Adrenal gland (tissue), 12 donors: ENCODE measurements around the gene IFNL3. TPM values are rescaled to one million over a fixed set of nuclear protein-coding genes. Genes with fewer than 3 reads are reported as not detected.
"Not testable (repeated sequence)": the region's sequence is repeated elsewhere in the genome, so short reads cannot be mapped to it uniquely, and the experiment has no call there.

Source experiments
- DNase-seq, 7 donors: peaks; one replicate each; pipeline ENCODE4 v3.0.0-alpha.2; 2019 to 2020
- H3K27ac ChIP-seq, 5 donors: fragments of 200-600 bp; sonication (generic) in 4 of 5; 1 replicate in 3 of 5; 2 replicates in 2 of 5; pipeline versions ENCODE4 v1.5.1 to v1.8.0; 2016 to 2020; ENCODE audit warnings: mild to moderate bottlenecking in 1 of 5
- H3K27me3 ChIP-seq: fragments of 200-600 bp; 2 replicates; pipeline ENCODE4 v1.8.0; 2021
- H3K36me3 ChIP-seq, 2 donors: fragments of 200-600 bp; replicated peaks in 1 of 2; 1 replicate in 1 of 2; 2 replicates in 1 of 2; pipeline versions ENCODE4 v1.5.1 to v1.8.0; 2018 to 2022
- H3K4me1 ChIP-seq, 2 donors: fragments of 200-600 bp; replicated peaks in 1 of 2; 1 replicate in 1 of 2; 2 replicates in 1 of 2; pipeline versions ENCODE4 v1.5.1 to v1.8.0; 2018 to 2021
- H3K4me3 ChIP-seq, 4 donors: fragments of 200-600 bp; sonication (generic) in 3 of 4; one replicate each; pipeline ENCODE4 v1.5.1; 2016 to 2018
- H3K9me3 ChIP-seq, 3 donors: fragments of 200-600 bp; sonication (generic) in 1 of 3; replicated peaks in 1 of 3; 1 replicate in 2 of 3; 2 replicates in 1 of 3; pipeline versions ENCODE4 v1.5.1 to v1.8.0; 2016 to 2021
- POLR2A ChIP-seq, 2 donors: fragments of 450-650 bp; IDR thresholded peaks; one replicate each; pipeline ENCODE4 v1.6.1; 2017; ENCODE audit warnings: antibody characterized with exemption in 2 of 2, mild to moderate bottlenecking in 2 of 2, moderate library complexity in 1 of 2
- WGBS, 4 donors: extraction: QIAGEN DNeasy Blood & Tissue Kit in 2 of 4; methylation state at CpG; one replicate each; pipeline versions ENCODE4 v1.1.5 to v1.1.7; 2013 to 2017; 5-methylcytosine and 5-hydroxymethylcytosine counted together
- intact Hi-C, 2 donors: fragments of 100-400 bp; cut with DNase I; formaldehyde crosslinking; loops; one replicate each; pipeline versions ENCODE4 v1.14.1 to v1.15.0; 2022 to 2023
- polyA plus RNA-seq, 3 donors: library from polyadenylated mRNA; stranded (reverse); fragments of 200-250 nt in 2 of 3; fragments of 350-450 nt in 1 of 3; fragmentation: Illumina TruSeq in 1 of 3; extraction: RNeasy Lipid Tissue Mini Kit (QIAGEN cat#74804) in 1 of 3; gene quantifications; one replicate each; pipeline ENCODE4 v1.2.3, GENCODE V29; 2013 to 2014
- total RNA-seq, 9 donors: library from RNA; depleted of rRNA in 4 of 9; stranded (reverse); fragments of >200 nt in 4 of 9; fragments of 120-200 nt in 1 of 9; fragmentation: NEBNext Ultra II Directional in 1 of 9; extraction: Animal tissue kit (Norgen Biotek cat#: 25700) in 1 of 9; gene quantifications; one replicate each; pipeline versions ENCODE4 v1.1.0 to v1.2.4, GENCODE V29; 2013 to 2023
- TF ChIP-seq, protein P1 (sequence below), 6 experiments: fragments of 450-650 bp in 4 of 6; fragments of 200-600 bp in 2 of 6; sonication (generic) in 1 of 6; IDR thresholded peaks; 1 replicate in 5 of 6; 2 replicates in 1 of 6; pipeline versions ENCODE4 v1.5.1 to v1.8.0; 2016 to 2021; ENCODE audit warnings: antibody characterized with exemption in 6 of 6, mild to moderate bottlenecking in 2 of 6, moderate library complexity in 1 of 6
- donor health status: healthy with polysubstance abuse.
- donor health status: Bipolar disorder and iron deficiency.
- donor health status: DM: yes; HTN: yes; CAD: no.
- donor health status: DM: no; HTN: no; CAD: no.
- donor health status: DM: no; HTN: no; CAD: no.
- donor health status: DM: yes; HTN: yes; CAD: no.

The IFNL3 gene
- total and polyA plus RNA-seq, 12 donors = not detected

DNA sequence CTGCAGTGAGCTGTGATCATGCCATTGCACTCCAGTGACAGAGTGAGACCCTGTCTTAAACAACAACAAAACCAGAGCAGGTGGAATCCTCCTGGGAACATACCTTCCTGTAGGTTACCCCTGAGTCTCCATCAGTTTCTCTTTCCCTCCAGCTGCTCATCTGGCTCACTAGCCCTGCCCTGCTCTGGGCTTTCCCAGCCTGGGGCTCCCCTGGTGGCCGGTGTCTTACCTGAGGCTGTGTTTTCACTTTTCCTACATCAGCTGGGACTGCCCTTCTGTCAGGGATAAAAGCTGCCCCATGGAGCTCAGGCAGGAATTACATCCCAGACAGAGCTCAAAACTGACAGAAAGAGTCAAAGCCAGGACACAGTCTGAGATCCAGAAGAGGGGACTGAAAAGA is 23.3 kb upstream of the IFNL3 start, which contains the start of gene IFNL2:
Gene IFNL2 (plus strand): TSS at position 312 of the 400 bp plus-strand sequence. CDS start 173 bp downstream, outside the sequence.
- H3K4me3 ChIP-seq, DNase-seq: not testable (repeated sequence)
- peaks cover 22% of the 10 kb centered on the region for H3K27me3 ChIP-seq

DNA sequence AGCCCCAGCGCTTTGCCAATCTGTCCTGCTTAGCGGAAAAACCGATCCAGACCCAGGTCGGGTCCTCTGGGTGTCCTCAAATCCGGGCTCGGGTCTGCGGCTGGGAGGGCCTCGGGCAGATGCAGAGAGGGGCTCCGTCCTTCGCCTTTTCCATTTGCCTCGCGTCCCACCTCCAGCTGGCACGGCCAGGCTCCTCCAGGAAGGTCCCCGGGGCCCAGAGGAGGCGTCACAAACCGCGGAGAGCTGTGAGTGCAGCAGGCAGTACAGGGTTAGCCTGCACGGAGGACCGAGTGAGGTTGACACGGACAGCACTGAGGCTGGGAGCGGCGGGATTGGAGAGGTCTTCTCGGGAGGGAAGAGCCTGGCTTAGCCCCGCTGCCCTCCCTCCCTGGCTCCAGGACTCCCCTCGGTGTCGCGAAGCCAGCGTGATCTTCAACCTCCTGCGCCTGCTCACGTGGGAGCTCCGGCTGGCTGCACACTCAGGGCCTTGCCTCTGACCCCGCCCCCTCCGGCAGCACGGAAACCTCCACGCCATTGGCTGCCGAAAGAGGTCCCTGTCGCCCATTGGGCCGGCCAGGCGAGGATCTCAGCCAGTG is 20.6 kb upstream of the IFNL3 start:
- peaks cover 44% of the 10 kb centered on the region for H3K27me3 ChIP-seq
- 59 to 68% (median 60%) methylated on average over 8 to 39 of the region's 39 CpGs for WGBS, 4 donors
- H3K4me1 ChIP-seq = no peaks in the 10 kb centered on the region
- TF ChIP-seq, protein P1, sequence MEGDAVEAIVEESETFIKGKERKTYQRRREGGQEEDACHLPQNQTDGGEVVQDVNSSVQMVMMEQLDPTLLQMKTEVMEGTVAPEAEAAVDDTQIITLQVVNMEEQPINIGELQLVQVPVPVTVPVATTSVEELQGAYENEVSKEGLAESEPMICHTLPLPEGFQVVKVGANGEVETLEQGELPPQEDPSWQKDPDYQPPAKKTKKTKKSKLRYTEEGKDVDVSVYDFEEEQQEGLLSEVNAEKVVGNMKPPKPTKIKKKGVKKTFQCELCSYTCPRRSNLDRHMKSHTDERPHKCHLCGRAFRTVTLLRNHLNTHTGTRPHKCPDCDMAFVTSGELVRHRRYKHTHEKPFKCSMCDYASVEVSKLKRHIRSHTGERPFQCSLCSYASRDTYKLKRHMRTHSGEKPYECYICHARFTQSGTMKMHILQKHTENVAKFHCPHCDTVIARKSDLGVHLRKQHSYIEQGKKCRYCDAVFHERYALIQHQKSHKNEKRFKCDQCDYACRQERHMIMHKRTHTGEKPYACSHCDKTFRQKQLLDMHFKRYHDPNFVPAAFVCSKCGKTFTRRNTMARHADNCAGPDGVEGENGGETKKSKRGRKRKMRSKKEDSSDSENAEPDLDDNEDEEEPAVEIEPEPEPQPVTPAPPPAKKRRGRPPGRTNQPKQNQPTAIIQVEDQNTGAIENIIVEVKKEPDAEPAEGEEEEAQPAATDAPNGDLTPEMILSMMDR (IDR thresholded peaks at IDR 0.05) = no peak
- TF ChIP-seq POLR2A (IDR thresholded peaks at IDR 0.05) = no peak
- no peak overlapping the region for H3K27ac ChIP-seq
- intact Hi-C loops = no loop called here
- no peaks in the 10 kb centered on the region for H3K9me3 ChIP-seq
- no peak overlapping the region for H3K4me3 ChIP-seq
- no peak for DNase-seq
- H3K36me3 ChIP-seq = no peaks in the 10 kb centered on the region

More for the DNA sequence above, 23.3 kb upstream of the IFNL3 start, which contains the start of gene IFNL2:
- WGBS, 4 donors = no CpG with 5 or more reads among the region's 1 CpG
- intact Hi-C loops, H3K27ac ChIP-seq, H3K36me3 ChIP-seq, H3K4me1 ChIP-seq, H3K9me3 ChIP-seq: not testable (repeated sequence)

DNA sequence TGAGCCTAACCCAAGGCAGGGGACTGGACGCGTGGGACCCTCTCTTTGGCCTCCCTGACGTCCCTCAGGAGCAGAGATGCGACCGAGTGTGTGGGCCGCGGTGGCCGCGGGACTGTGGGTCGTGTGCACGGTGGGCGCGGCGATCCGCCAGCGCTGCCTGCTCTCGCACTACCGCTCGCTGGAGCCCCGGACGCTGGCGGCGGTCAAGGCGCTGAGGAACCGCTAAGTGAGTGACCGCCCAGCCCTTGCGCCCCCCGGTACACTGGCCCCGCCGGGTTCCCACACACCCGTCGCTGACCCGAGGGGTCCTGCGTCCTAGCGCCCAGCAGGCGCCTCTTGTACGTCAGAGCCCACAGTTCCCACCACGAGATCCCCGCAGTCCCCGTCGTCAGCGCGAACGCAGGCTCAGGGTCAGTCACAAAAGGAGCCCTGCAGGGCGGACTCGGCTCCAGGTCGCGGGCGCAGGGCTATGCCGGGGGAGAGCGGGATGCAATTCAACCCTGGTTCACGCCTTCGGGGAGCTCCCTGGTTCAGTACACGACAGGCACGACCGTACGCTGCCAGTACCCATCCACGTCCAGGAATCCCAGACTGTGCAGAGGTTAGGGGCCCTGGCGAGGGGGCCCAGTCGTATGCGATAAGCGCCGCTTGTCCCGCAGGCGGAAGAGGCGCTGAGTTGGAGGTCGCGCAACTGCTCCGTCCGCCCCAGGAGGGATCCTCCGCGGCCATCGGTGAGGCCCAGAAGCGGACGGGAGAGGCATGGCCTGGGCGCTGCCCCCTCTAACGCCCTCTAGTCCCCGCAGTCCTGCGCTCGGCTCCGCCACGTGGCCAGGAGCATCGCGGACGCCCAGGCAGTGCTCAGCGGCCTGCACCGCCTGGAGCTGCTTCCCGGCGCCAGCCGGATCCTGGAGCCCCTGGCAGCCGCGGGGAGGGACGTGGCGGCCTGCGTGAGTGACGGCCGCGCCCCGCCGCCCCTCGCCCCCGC is 19.8 kb upstream of the IFNL3 start:
- TF ChIP-seq POLR2A (IDR thresholded peaks at IDR 0.05) = no peak
- TF ChIP-seq, protein P1 (IDR thresholded peaks at IDR 0.05) = no peak
- Histone ChIP-seq H3K36me3 (no peaks in the 10 kb centered on the region), H3K4me1 (no peaks in the 10 kb centered on the region), H3K4me3 (no peak overlapping the region), H3K27ac (no peak overlapping the region), H3K27me3 (peaks cover 44% of the 10 kb centered on the region), H3K9me3 (no peaks in the 10 kb centered on the region)
- no peak for DNase-seq
- 10 to 26% (median 23%) methylated on average over 31 to 102 of the region's 102 CpGs for WGBS, 4 donors
- intact Hi-C loops = no loop called here

- WGBS, 4 donors = 38 to 45% (median 42%) methylated on average over 16 to 17 of the region's 17 CpGs
- H3K36me3 ChIP-seq = no peaks in the 10 kb centered on the region
- no peak for TF ChIP-seq POLR2A (IDR thresholded peaks at IDR 0.05)
- TF ChIP-seq, protein P1 (IDR thresholded peaks at IDR 0.05) = no peak
- H3K9me3 ChIP-seq = no peaks in the 10 kb centered on the region
- intact Hi-C loops = no loop called here
- H3K27ac ChIP-seq = no peak overlapping the region
- no peaks in the 10 kb centered on the region for H3K4me1 ChIP-seq
- no peak overlapping the region for H3K4me3 ChIP-seq
- H3K27me3 ChIP-seq = peaks cover 44% of the 10 kb centered on the region
- DNase-seq = no peak
Measured at GRCh38 chr19:39263912-39264305, 19.1 kb upstream of the IFNL3 start.
